Testis (tissue), 3 donors: ENCODE measurements around the gene CORO7. TPM values are rescaled to one million over a fixed set of nuclear protein-coding genes. Genes with fewer than 3 reads are reported as not detected.

ENCODE experiments used
- DNase-seq: peaks from one replicate; pipeline ENCODE4 v3.0.0-alpha.2; 2019
- H3K27ac ChIP-seq, 2 donors: fragments of 200-600 bp; sonication (generic); one replicate each; pipeline ENCODE4 v1.5.1; 2019
- H3K27me3 ChIP-seq: fragments of 200-600 bp; sonication (generic); one replicate; pipeline ENCODE4 v1.5.1; 2019
- H3K36me3 ChIP-seq: fragments of 200-600 bp; sonication (generic); one replicate; pipeline ENCODE4 v1.5.1; 2017; ENCODE audit warnings: low read depth; ENCODE audit errors: missing control alignments
- H3K4me1 ChIP-seq: fragments of 200-600 bp; sonication (generic); one replicate; pipeline ENCODE4 v1.5.1; 2019
- H3K4me3 ChIP-seq, 2 donors: fragments of 200-600 bp; sonication (generic); one replicate each; pipeline ENCODE4 v1.5.1; 2017 to 2019
- H3K9me3 ChIP-seq: fragments of 200-600 bp; sonication (generic); one replicate; pipeline ENCODE4 v1.5.1; 2017
- POLR2A ChIP-seq: fragments of 450-650 bp; IDR thresholded peaks from one replicate; pipeline ENCODE4 v1.6.1; 2017; ENCODE audit warnings: antibody characterized with exemption, mild to moderate bottlenecking, moderate library complexity
- WGBS, 2 donors: methylation state at CpG; one replicate each; pipeline ENCODE4 v1.1.5; 2018; 5-methylcytosine and 5-hydroxymethylcytosine counted together
- intact Hi-C: fragments of 100-400 bp; cut with DNase I; formaldehyde crosslinking; loops from one replicate; pipeline ENCODE4 v1.15.1; 2023; ENCODE audit warnings: low total_unique reads
- polyA plus RNA-seq: library from polyadenylated mRNA; stranded (reverse); fragments of 350-450 nt; fragmentation: Illumina TruSeq; extraction: RNeasy Lipid Tissue Mini Kit (QIAGEN cat#74804); gene quantifications from one replicate; pipeline ENCODE4 v1.2.3, GENCODE V29; 2014; ENCODE audit warnings: low read depth, low replicate concordance; ENCODE audit not compliant: insufficient read depth
- total RNA-seq, 2 donors: library from RNA; depleted of rRNA; stranded (reverse); fragments of >200 nt; gene quantifications; one replicate each; pipeline ENCODE4 v1.2.3, GENCODE V29; 2016
- TF ChIP-seq, protein P1 (sequence below), 3 experiments: fragments of 450-650 bp in 2 of 3; fragments of 200-600 bp in 1 of 3; sonication (generic) in 1 of 3; IDR thresholded peaks; one replicate each; pipeline ENCODE4 v1.5.1; 2016 to 2019; ENCODE audit warnings: antibody characterized with exemption in 3 of 3, mild to moderate bottlenecking in 2 of 3, moderate library complexity in 1 of 3

The CORO7 gene
- total and polyA plus RNA-seq, 3 donors from 2014 or later = 71.5 to 147 (median 126) TPM

DNA sequence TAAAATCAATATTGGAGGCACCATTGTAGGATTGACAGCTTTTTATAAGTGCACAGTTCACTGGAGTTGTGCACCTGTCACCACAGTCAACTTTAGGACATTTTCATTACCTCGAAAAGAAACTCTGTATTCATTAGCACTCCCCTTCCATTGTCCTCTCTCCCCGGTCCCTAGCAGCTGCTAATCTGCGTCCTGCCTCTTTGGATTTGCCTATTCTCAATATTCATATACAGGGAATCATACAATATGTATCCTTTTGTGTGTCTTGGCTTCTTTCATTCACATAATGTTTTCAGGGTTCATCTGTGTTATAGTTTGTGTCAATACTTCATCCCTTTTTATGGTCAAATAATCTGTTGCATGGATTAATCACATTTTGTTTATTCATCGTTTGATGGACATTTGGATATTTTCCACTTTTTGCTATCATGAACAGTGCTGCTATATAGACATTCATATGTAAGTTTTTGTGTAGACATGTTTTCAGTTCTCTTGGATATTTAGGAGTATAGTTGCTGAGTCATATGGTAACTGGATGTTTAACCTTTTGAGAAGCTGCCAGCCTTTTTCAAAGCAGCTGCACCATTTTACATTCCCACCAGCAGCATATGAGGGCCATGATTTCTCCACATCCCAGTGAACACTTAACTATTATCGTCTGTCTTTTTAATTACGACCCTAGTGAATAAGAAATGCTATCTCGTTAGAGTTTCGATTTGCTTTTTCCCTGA lies 19.1 kb upstream of the CORO7 start:
- Histone ChIP-seq H3K36me3 (no peaks in the 10 kb centered on the region), H3K4me3 (no peak overlapping the region), H3K9me3 (no peaks in the 10 kb centered on the region), H3K27me3 (no peaks in the 10 kb centered on the region), H3K4me1 (no peaks in the 10 kb centered on the region), H3K27ac (no peak overlapping the region)
- intact Hi-C loops = no loop called here
- TF ChIP-seq, protein P1, sequence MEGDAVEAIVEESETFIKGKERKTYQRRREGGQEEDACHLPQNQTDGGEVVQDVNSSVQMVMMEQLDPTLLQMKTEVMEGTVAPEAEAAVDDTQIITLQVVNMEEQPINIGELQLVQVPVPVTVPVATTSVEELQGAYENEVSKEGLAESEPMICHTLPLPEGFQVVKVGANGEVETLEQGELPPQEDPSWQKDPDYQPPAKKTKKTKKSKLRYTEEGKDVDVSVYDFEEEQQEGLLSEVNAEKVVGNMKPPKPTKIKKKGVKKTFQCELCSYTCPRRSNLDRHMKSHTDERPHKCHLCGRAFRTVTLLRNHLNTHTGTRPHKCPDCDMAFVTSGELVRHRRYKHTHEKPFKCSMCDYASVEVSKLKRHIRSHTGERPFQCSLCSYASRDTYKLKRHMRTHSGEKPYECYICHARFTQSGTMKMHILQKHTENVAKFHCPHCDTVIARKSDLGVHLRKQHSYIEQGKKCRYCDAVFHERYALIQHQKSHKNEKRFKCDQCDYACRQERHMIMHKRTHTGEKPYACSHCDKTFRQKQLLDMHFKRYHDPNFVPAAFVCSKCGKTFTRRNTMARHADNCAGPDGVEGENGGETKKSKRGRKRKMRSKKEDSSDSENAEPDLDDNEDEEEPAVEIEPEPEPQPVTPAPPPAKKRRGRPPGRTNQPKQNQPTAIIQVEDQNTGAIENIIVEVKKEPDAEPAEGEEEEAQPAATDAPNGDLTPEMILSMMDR (IDR thresholded peaks at IDR 0.05) = no peak
- no peak for TF ChIP-seq POLR2A
- no peak for DNase-seq
- WGBS, 2 donors = 71 to 72% methylated on average over 8 of the region's 8 CpGs

DNA sequence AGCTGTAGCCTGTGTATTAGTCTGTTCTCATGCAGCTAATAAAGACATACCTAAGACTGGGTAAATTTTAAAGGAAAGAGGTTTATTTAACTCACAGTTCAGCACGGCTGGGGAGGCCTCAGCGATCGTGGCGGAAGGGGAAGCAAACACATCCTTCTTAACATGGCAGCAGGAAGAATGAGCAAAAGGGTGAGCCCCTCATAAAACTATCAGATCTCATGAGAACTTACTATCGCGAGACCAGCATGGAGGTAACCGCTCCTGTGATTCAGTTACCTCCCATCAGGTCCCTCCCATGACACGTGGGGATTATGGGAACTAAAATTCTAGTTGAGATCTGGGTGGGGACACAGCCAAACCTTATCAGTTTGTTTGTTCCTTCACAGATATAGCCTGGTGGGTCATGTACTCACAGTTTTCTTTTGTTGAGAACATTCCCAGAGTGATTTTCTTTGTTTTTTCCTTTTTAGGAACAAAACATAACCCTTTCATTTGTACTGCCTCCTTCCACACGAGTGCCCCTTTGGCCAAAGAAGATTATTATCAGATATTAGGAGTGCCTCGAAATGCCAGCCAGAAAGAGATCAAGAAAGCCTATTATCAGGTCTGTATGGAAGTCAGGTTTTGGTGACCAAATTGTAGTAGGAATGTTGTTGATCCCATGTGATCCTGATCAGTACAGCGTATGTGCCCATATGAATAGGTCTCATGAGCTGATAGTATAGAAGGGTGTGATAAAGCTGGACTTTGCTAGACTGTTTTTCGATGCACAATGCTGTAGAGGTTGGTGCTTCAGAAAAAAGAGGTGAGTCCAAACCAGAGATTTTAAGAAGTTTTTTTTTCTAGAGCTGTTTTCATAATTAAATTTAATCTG lies 17.8 kb upstream of the CORO7 start:
- H3K27ac ChIP-seq = no peak overlapping the region
- DNase-seq = no peak
- TF ChIP-seq, protein P1 (IDR thresholded peaks at IDR 0.05) = no peak
- no peaks in the 10 kb centered on the region for H3K9me3 ChIP-seq
- H3K27me3 ChIP-seq = no peaks in the 10 kb centered on the region
- intact Hi-C loops = no loop called here
- no peak overlapping the region for H3K4me3 ChIP-seq
- no peaks in the 10 kb centered on the region for H3K4me1 ChIP-seq
- H3K36me3 ChIP-seq = no peaks in the 10 kb centered on the region
- 86 to 87% methylated on average over 12 of the region's 12 CpGs for WGBS, 2 donors

DNA sequence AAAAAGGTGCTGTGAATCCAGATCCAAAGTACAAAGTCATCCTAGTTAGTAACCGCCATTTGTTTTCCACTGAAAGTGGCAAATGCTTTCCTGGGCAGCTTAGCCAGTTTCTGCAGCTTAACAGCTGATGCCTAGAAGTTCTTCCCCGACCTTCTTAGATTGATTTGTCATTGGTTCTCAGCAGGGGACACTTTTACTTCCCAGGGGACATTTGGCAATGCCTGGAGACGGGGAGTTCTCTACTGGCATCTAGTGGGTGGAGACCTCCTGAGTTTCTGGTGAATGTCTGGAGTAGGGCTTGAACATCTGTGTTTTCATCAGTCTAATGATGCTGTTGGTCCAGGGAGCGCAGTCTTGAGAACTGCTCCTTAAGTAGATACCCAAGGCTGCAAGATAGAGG lies 16.8 kb upstream of the CORO7 start:
- no peak for TF ChIP-seq POLR2A
- TF ChIP-seq, protein P1 (IDR thresholded peaks at IDR 0.05) = no peak
- Histone ChIP-seq H3K27me3 (no peaks in the 10 kb centered on the region), H3K27ac (no peak overlapping the region), H3K4me3 (no peak overlapping the region), H3K9me3 (no peaks in the 10 kb centered on the region), H3K4me1 (no peaks in the 10 kb centered on the region), H3K36me3 (no peaks in the 10 kb centered on the region)
- DNase-seq = no peak
- intact Hi-C loops = no loop called here
- 88% methylated on average over 4 of the region's 4 CpGs for WGBS, 2 donors

DNA sequence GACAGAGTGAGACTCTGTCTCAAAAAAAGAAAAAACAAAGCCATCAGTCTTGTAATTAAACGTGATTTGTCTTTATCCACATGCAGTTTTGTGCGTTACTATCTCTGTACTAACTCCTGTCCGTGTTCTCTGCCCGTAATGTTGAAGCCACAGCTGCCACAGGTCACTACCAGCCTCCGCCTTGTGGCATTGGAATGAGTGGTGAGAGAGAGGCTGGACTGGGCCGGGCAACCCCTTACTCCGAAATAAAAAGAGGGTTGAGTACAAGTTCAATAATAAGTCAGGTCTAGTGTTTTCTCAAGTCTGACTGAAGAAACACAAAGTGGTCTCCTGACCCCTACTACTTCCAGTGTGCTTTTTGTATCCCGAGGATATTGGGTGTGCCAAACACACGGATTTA lies 14.6 kb upstream of the CORO7 start:
- no peak for DNase-seq
- H3K4me1 ChIP-seq = peaks cover 7% of the 10 kb centered on the region
- no peaks in the 10 kb centered on the region for H3K27me3 ChIP-seq
- TF ChIP-seq POLR2A = no peak
- TF ChIP-seq, protein P1 (IDR thresholded peaks at IDR 0.05) = no peak
- H3K27ac ChIP-seq = no peak overlapping the region
- H3K36me3 ChIP-seq = no peaks in the 10 kb centered on the region
- WGBS, 2 donors = 89% methylated on average over 9 of the region's 9 CpGs
- no peaks in the 10 kb centered on the region for H3K9me3 ChIP-seq
- intact Hi-C loops = no loop called here
- H3K4me3 ChIP-seq = no peak overlapping the region
